ENCODE data around the gene S100PBP. TPM values are rescaled to one million over a fixed set of nuclear protein-coding genes. Genes with fewer than 3 reads are reported as not detected.

Gene S100PBP
- total and polyA plus RNA-seq, 8 donors = 2.9 to 253 (median 19.8) TPM

GRCh38 chr1:32817815-32818786 is 648 bp downstream of the S100PBP start:
- 1 to 2% (median 1%) methylated on average over 33 to 51 of the region's 51 CpGs for WGBS, 5 donors
- Histone ChIP-seq H3K9me3 (no peaks in the 10 kb centered on the region), H3K27ac (peak overlapping the region; percentile 91 to 98 (median 97)), H3K4me1 (peaks cover 29 to 66% (median 51%) of the 10 kb centered on the region in 4 donors), H3K36me3 (no peaks in the 10 kb centered on the region), H3K27me3 (no peaks in the 10 kb centered on the region), H3K4me3 (peak overlapping the region; percentile 65 to 90 (median 82))
- intact Hi-C loops (cut with DNase I; ENCODE audit: low total_unique reads) = no loop called here
- DNase-seq = peak; percentile 72 to 85
- TF ChIP-seq EP300 (IDR thresholded peaks at IDR 0.05) (no peak), CTCF (IDR thresholded peaks at IDR 0.05) (no peak), POLR2AphosphoS5 (IDR thresholded peaks at IDR 0.05) (peak in 2 of 3 donors; percentile 51 to 58), POLR2A (IDR thresholded peaks at IDR 0.05) (no peak)

DNA sequence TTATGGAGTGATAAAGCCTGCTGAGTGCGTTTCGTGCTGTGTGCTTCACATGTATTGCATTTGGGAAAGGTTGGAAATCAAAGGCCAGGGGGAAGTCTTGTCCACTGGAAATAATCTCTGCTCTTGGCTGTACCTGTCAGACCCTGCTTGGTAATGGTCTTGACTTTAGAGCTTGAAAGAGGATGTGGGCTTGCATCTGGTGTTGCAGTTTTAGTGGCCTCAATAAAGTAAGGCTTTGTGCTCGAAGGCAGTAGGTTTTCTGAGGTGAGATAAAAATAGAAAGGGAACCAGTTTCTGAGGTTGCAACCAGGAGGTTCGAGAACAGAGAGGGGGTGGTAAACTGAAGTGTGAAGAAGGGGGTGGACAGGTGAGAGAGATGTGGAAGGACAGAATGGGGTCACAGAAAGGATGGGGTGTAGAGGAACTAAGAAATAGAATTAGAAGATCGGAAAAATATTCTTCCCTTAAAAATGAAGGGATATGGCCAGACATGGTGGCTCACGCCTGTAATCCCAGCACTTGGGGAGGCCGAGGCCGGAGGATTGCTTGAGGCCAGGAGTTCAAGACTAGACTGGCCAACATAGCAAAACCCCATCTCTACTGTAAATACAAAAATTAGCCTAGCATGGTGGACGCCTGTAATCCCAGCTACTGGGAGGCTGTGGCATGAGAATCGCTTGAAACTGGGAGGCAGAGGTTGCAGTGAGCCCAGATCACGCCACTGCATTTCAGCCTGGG is 1.5 kb downstream of the S100PBP start:
- 64 to 73% (median 66%) methylated on average over 11 of the region's 11 CpGs for WGBS, 5 donors
- Histone ChIP-seq H3K27ac (peak overlapping the region in 4 of 5 donors; percentile 91 to 98 (median 97)), H3K27me3 (no peaks in the 10 kb centered on the region), H3K9me3 (no peaks in the 10 kb centered on the region), H3K4me3 (peak overlapping the region; percentile 65 to 90 (median 82)), H3K36me3 (no peaks in the 10 kb centered on the region), H3K4me1 (peaks cover 29 to 58% (median 43%) of the 10 kb centered on the region in 4 donors)
- intact Hi-C loops (cut with DNase I; ENCODE audit: low total_unique reads) = no loop called here
- DNase-seq = peak in 1 of 2 donors; percentile 33
- TF ChIP-seq EP300 (IDR thresholded peaks at IDR 0.05) (no peak), CTCF (IDR thresholded peaks at IDR 0.05) (no peak), POLR2AphosphoS5 (IDR thresholded peaks at IDR 0.05) (no peak), POLR2A (IDR thresholded peaks at IDR 0.05) (no peak)

DNA sequence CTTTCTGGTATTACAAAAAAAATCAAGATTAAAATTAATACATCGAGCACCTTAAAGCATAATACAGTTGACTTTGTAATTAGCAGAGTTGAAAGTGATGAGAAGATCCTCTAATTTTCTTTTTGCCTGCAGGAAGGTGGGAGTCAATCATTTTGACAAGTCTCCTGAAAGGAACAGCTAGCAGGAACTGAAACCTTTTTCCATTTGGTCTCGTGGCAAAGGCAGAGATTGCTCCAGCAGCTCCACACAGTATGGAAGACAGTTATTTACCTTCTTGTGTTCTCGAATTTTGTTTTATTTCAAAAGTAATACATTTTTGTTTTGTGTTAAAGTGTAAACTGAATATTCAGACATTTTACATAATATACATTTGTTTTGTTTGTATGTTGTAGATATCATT is 7.7 kb downstream of the S100PBP start:
- Histone ChIP-seq H3K27ac (no peak overlapping the region), H3K9me3 (no peaks in the 10 kb centered on the region), H3K4me3 (no peak overlapping the region), H3K4me1 (peaks cover 0 to 11% (median 0%) of the 10 kb centered on the region in 4 donors), H3K27me3 (no peaks in the 10 kb centered on the region), H3K36me3 (peaks cover 34 to 51% (median 50%) of the 10 kb centered on the region in 4 donors)
- TF ChIP-seq CTCF (IDR thresholded peaks at IDR 0.05) (no peak), EP300 (IDR thresholded peaks at IDR 0.05) (no peak), POLR2A (IDR thresholded peaks at IDR 0.05) (no peak), POLR2AphosphoS5 (IDR thresholded peaks at IDR 0.05) (no peak)
- WGBS, 5 donors = 82 to 93% (median 86%) methylated on average over 3 of the region's 3 CpGs
- intact Hi-C loops (cut with DNase I; ENCODE audit: low total_unique reads) = no loop called here
- no peak for DNase-seq

GRCh38 chr1:32828341-32828740 is 10.9 kb downstream of the S100PBP start:
- intact Hi-C loops (cut with DNase I; ENCODE audit: low total_unique reads) = no loop called here
- 90 to 95% (median 92%) methylated on average over 7 of the region's 7 CpGs for WGBS, 5 donors

More at GRCh38 chr1:32828341-32828740, 10.9 kb downstream of the S100PBP start:
- H3K36me3 ChIP-seq = peaks cover 45 to 83% (median 81%) of the 10 kb centered on the region in 4 donors
- H3K4me1 ChIP-seq = no peaks in the 10 kb centered on the region
- TF ChIP-seq EP300 (IDR thresholded peaks at IDR 0.05) (no peak), CTCF (IDR thresholded peaks at IDR 0.05) (no peak), POLR2AphosphoS5 (IDR thresholded peaks at IDR 0.05) (no peak), POLR2A (IDR thresholded peaks at IDR 0.05) (no peak)
- no peaks in the 10 kb centered on the region for H3K9me3 ChIP-seq
- DNase-seq = peak in 1 of 2 donors; percentile 42
- no peak overlapping the region for H3K27ac ChIP-seq
- H3K4me3 ChIP-seq = no peak overlapping the region
- no peaks in the 10 kb centered on the region for H3K27me3 ChIP-seq

Data from stomach (tissue), 9 donors.